ENCODE results near the gene NUMA1. TPM values are rescaled to one million over a fixed set of nuclear protein-coding genes. Genes with fewer than 3 reads are reported as not detected.

NUMA1 gene
- polyA plus RNA-seq, 1 donor, result 165 TPM

DNA sequence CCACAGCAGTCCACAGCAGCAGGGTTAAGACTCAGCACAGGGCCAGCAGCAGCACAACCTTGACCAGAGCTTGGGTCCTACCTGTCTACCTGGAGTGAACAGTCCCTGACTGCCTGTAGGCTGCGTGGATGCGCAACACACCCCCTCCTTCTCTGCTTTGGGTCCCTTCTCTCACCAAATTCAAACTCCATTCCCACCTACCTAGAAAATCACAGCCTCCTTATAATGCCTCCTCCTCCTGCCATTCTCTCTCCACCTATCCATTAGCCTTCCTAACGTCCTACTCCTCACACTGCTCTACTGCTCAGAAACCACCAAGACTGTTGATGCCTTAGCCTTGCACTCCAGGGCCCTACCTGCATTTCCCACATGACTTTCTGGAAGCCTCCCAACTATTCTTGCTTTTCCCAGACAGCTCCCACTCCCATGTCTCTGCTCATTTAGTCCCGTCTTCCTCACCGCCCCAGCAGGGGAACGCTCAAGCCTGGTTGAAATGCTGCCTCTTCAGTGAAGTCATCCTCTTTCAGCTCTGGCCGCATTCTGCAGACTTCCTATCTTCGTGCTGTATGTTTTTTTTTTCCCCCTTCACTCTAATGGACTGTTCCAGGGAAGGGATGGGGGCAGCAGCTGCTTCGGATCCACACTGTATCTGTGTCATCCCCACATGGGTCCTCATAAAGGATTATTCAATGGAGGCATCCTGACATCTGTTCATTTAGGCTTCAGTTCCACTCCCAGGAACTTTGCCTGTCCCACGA, 78.3 kb downstream of the NUMA1 start:
- no peak for DNase-seq (ENCODE audit: low read depth)

DNA sequence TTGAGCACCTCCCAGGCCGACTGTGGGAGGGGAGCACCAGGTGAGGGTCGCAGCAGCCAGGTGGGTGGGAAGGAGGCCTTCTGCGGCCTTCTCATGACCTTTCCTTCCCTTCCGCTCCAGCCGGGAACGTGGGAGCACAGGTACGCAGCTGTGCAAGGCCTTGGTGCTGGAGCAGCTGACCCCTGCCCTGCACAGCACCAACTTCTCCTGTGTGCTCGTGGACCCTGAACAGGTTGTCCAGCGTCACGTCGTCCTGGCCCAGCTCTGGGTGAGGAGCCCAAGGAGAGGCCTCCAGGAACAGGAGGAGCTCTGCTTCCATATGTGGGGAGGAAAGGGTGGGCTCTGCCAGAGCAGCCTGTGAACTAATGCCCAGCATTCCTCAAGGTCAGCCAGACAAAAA, 79.1 kb downstream of the NUMA1 start:
- DNase-seq (ENCODE audit: low read depth), result no peak

DNA sequence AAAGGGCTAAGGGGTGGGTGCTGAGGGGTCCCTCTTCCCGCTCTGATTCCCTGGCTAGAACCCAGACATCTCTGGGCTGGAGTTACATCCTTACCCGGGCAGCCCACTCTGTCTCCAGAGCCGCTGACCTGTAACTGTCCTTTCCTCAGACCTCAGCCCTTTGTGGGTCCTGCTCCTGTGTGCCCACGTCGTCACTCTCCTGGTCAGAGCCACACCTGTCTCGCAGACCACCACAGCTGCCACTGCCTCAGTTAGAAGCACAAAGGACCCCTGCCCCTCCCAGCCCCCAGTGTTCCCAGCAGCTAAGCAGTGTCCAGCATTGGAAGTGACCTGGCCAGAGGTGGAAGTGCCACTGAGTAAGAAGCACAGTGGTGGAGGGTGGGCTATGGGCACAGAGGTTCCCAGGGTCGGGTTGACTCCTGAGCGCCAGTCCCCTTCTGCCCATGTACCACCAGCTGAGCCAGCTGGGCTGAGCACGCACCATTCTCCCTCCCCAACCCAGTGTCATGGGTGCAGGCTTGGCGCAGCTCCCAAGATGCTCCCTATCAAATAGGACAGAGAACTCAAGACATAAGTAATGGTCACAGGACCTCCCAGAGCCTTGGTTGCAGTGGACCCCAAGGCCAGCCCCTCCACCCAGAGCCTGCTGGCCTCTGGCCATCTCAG, 80.0 kb downstream of the NUMA1 start:
- DNase-seq (ENCODE audit: low read depth), result no peak

DNA sequence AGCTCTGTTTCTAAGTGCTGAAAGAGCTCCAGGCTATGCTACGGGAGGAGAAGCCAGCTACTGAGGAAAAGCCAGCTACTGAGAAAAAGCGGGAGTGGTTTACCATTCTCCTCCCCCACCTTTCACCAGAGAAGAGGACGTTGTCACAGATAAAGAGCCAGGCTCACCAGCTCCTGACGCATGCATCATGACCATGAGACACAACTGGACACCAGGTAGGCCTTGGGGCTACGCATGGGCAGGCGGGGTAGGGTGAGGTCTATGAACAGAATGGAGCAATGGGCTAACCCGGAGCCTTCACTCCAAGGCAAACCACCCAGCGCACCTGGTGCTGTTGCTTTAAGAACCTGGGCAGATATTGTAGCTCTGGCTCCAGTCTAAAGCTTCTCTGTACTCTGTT, 80.5 kb downstream of the NUMA1 start:
- DNase-seq (ENCODE audit: low read depth), result no peak

DNA sequence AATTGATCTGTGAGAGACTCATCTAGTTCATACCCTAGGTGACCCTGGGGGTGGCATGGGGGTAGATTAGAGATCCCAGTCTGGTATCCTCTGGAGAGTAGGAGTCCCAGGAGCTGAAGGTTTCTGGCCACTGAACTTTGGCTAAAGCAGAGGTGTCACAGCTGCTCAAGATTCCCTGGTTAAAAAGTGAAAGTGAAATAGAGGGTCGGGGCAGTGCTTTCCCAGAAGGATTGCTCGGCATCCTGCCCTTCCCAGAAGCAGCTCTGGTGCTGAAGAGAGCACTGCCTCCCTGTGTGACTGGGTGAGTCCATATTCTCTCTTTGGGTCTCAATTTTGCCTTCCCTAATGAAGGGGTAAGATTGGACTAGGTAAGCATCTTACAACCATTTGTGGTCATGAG, 81.0 kb downstream of the NUMA1 start:
- DNase-seq (ENCODE audit: low read depth), result no peak

DNA sequence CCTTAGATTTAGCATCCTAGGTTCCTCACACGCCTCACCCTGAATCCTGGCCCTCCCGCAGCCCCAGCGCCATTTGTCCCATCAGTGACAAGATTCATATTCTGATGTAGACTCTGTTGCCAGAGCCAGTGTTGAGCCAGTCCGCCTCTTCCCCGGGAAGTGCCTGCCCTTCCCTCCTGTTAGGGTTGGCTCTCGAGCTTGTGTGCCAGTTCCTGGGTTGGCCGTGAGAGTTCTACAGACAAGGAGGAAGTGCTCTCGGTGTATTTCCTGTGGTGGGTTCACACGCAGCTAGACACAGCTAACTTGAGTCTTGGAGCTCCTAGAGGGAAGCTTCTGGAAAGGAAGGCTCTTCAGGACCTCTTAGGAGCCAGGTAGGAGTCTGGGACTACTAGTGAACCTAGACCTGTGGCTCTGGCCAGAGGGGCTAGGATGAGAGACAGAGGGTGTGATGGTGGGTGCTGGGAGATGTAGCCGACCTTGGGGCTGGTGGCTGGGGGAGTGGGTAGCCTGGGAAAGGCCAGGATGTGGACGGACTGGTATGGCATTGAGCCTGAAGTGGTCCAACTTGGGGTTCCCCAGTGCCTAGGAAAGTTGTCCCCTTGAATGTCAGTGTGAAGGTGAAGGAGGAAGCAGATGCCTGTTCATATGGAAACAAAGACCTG, 81.6 kb downstream of the NUMA1 start, which contains the start of gene IL18BP:
Gene IL18BP, plus strand, starts transcription at position 261 of the 662 bp plus-strand sequence. CDS start 1,076 bp downstream, outside the sequence.
- DNase-seq (ENCODE audit: low read depth), result no peak

DNA sequence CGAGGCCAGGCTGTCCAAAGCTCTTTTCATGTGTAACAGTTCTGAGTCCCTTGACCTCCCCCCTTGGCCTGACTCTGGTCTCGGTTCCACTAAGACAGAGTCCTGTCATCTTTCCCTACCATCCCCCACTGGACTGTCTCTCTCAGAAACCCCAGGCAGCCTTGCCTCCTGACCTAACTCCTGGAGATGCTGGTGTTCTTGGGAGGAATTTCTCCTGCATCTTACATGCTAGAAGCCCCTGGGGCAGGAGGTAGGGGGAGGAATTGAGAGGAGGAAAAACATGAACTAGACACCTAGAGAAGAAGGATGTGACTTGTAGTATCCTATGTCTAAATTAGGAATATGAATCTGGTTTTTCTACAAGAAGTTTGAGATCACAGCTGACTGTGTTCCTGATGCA, 82.3 kb downstream of the NUMA1 start:
- no peak for DNase-seq (ENCODE audit: low read depth)

DNA sequence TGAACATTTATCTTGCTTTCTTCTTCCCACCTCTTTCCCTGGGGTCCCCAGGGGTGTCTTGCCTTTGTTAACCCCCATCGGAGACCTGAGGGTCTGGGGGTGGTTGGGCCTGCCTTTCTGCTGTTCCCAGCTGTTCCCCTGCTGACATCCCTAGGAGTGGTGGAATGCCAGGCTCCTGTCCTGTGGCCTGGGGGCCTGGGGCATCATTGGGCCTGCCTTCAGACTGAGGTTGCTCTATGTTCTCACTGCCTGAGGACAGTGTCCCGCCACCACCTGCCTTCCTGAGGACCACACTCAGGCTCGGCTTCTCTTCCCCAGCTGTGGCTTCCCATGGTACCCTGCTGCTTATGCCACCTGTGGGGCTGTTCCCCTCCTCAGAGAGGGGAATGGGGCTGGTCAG, 82.7 kb downstream of the NUMA1 start:
- DNase-seq (ENCODE audit: low read depth), result no peak

DNA sequence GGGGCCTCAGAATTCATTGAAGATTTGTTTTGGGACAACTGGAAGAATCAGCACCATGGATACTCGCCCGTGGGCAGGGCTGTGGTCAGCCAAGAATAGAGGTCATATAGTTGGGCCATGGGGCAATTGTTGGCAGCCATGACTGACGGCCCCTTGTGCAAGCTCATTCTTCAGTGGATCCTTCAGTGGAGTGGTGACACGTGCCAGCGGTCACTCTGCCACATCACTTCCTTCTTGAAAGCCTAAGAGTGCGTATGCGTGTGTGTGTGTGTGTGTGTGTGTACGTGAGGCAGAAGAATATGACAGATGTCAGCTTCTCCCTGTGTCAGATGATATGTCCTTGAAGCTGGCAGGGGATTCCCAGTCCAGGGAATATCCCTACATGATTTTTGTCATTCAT, 83.4 kb downstream of the NUMA1 start:
- DNase-seq (ENCODE audit: low read depth), result no peak

DNA sequence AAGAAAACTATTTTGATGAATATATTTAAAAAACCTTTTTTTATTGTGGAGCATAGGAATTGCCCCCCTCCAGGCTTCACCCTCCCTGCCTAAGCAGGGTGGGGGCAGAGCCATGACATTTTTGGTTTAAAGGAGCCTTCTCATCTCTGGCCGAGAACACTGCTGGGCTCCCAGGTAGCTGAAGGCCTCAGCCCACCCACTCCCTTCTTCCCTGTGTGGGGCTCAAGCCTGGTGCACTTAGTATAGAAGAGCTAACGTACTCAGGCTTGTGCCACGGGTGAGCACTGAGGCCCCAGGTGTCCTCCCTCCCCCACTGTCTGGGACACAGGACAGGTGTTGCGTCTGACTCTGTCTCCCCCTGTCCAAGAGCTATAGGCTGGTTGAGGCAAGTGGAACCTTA, 83.8 kb downstream of the NUMA1 start:
- no peak for DNase-seq (ENCODE audit: low read depth)

DNA sequence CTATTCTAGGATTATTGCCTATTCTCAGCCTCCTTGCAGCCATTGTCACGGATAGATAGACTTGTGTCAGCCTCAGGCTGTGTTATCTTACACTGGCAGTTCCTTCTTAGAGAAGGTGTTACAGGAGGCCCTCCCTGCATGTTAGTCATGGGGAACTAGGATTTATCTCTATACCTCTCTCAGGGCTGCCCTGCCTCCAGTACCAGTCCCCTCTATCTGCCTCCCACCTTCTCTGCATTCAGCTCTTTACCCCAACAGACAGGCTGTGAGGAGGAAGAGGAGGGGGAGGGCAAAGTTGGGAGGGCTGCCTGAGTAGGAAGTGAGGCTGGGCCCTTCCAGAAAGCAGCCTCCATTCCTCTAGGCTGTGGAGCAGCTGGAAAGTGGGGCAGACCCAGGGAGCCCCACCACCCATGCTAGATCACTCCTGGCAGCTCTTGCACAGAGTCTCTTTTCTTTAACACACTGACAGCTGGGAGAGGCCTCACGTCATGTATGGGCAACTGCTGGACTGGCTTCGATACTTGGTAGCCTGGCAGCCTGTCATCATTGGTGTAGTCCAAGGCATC, 84.5 kb downstream of the NUMA1 start:
- DNase-seq (ENCODE audit: low read depth), result no peak

DNA sequence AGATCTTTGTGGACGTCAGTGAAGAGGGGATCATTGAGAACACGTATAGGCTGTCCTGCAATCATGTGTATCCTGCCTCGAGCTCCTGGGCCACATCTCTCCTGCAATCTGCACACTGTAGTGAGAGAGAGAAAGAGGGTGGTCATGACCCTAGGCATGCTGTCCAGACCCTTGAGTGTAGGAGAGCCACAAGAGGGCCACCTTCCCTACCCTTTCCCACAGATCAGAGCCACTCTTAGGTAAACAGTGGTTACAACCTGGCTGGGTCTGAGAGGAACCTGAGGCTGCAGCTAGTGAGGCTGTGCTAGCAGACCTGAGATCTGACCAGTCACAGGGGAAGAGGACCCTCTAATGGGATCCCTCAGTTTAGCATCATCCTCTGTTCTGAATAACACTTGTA, 85.6 kb downstream of the NUMA1 start:
- no peak for DNase-seq (ENCODE audit: low read depth)

DNA sequence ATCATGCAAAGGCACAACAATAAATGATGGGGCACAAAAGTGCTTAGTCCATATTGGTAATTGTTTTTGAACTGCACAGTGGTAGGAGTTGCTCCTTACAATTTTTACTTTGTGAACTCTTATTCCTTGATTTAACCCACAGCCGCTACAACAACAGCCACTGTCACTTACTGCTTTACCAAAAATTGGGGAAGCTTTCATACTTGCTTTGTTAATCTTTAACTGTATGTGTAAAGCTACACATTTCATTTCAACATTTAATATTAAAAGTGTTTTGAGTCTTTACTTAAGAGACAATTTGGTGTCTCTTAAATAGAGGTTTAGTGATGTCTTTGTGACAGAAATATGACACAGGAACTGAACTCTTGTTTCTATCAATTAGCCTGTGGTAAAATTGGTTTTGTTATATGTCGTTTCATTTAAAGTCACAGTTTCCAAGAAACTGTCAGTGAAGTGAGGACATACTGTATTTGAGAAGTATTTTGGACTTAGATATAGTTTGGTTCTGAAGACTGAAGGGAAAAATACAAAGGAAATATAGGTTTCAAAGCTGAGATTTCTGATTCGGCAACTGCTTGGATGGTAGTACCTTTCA, 88.1 kb downstream of the NUMA1 start:
- no peak for DNase-seq (ENCODE audit: low read depth)

DNA sequence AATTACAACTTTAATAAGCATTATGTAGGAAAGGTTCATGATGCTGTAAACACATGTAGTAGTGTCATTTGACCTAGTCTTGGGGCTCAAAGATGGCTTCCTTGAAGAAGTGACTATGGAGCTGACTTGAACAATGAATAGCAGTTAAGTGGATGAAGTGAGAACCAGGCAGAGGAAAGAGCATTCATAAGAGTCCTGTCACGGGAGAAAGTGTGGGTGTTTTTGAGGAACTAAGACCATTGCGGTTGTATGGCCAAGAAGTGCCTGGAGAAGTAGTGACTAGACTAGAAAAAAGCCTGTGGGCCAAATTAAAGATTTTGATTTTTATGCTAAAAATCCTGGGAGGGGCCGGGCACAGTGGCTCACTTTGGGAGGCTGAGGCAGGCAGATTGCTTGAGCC, 88.8 kb downstream of the NUMA1 start:
- no peak for DNase-seq (ENCODE audit: low read depth)

DNA sequence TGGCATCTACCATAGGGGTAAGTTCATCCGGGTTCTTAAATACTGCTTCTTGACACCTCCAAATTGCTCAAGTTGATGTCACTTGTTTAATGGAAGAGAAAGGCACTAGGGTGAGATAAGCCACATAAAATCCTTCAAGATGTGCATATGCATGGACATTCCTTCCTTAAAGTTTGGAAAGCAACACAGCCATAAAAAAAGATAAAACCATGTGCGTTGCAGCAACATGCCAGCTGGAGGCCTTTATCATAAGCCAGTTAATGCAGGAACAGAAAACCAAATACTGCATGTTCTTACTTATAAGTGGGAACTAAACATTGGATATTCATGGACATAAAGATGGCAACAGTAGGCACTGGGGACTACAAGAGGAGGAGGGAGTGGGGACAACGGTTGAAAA, 89.6 kb downstream of the NUMA1 start:
- no peak for DNase-seq (ENCODE audit: low read depth)

DNA sequence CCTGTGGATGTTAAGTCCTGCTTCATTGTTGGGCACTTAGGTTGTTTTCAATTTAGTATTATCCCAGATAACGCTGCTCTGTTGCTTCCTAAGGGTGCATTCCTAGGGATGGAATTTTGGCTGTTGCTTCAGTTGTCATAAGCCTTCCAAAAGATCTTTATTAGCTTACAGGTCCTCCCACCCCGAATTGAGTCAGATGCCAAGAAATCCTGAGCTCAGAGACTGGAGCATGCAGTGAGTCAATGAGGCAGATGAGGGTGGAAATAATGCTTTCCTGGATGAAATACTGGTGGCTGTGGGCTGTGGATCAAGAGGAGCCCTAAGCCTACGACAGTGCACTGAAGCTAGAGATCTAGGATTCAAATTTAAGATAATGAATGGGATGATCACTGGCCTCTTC, 92.3 kb downstream of the NUMA1 start:
- DNase-seq (ENCODE audit: low read depth), result no peak

DNA sequence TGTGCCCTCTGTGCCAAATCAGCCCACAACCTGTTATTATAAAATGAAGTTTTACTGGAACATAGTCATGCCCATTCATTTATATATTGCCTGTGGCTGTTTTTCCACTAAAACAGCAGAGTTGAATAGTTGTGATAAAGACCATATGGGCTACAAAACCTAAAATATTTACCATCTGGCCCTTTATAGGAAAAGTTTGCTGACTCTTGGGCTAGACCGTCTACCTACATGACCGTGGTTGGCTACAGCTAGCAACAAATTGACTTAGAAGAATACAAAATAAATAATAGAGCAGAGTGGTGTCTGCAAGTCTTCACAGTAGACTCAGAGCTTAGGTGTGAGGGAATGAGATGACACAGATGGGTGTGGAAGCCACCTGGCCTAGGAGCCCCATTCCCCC, 92.8 kb downstream of the NUMA1 start:
- no peak for DNase-seq (ENCODE audit: low read depth)

DNA sequence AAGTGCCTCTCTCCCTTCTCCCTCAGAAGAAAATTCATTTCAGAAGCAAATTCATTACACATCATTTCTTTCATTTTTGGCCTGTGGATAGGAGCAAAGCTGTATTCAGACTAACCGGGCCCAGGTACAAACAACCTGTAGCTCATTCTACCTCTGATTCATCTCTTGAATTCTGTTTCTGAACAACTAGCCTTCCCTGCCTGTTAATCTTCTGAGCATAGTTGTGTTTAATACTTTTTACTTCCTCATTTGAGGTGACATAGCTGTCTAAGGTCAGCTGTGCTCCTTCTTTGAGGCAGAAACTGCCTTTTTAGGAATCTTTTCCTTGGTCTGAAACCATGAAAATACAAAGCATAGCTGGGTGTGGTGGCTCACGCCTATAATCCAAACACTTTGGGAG, 94.2 kb downstream of the NUMA1 start:
- DNase-seq (ENCODE audit: low read depth), result no peak

DNA sequence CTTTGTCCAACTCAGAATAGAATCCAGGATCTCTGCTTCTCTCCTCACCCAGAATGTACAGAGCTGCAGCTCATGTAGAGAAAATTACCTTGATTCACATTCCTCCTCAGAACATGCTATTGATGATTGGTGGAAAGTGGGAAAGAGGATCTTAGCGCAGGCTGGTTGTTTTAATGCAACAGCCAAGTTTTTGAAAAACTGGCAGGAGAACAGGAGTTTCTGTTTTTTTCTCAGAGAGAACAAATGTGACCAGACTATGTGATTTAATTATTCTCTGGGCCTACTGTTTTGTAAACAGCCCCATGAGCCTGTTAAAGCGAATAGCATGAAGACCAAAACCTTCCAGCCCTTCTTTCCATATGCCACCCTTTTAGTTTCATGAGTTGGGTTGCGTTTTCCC, 100.7 kb downstream of the NUMA1 start:
- DNase-seq (ENCODE audit: low read depth), result no peak

DNA sequence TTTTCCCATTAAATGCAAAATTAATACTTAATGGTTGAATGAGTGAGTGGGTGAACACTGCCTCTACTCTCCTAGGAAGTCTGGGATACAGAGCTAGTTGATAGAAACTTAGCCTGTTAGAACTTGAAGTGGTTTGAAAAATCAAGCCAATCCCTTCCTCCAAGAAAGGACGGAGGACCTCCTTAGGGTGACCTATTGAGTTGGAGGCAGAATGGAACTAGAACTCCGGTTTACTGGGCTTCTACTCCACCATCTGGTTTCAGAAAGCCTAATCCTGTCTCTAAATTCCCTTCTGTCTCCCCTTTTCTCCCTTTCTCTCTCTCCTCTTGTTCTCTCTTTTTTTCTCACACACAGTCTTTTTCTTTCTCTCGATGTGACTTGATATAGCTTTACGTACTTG, 101.2 kb downstream of the NUMA1 start:
- DNase-seq (ENCODE audit: low read depth), result no peak

DNA sequence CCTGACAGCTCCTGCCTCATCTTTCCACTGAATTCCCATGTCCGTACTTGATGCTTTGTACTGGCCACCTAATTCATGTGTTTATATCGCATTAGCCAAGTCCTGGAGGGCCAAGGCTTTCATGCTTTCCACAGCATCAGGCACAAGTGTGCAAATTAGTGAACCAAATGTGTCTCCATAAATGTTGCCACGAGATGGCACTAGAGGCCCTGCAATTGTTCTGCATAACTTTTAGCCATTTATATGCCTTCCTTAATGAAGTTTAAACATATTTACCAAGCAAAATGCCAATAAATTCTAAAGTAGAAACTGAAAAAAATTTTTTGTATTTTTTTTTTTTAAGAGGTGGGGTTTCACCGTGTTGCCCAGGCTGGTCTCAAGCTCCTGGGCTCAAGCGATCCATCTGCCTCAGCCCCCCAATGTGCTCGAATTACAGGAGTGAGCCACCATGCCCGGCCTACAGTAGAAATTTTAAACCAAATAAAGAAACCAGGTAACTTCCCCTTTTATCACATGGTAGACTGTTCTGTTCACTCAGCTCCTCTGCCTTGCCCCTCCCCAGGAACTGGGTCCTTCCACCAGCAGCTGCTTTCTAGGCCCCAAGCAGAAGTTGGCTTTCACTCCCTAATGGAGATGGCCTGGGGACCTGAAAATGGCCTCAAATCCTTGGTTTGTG, 102.5 kb downstream of the NUMA1 start:
- no peak for DNase-seq (ENCODE audit: low read depth)

DNA sequence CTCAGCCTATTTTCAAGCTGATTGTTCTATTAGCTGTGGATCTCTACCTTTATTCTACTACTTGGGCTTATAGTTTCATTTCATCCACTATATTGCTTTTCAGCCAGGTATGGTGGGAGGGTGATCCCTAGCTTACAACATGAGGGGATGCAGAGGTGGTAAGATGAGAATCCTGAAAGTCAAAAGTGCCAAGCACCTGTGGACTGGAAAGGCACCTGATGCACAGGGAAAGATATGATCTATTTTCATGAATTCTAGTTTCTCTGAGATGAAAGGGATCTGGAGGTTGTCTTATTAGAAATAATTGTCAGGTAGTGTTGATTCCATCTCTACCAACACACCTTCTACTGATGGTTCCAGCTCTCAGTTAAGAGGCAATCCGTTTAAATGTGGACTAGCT, 103.3 kb downstream of the NUMA1 start:
- no peak for DNase-seq (ENCODE audit: low read depth)
